DMS79 (cell line): ENCODE measurements around the gene TMCO1.
"Not testable (repeated sequence)": the region's sequence is repeated elsewhere in the genome, so short reads cannot be mapped to it uniquely, and the experiment has no call there.

Experiments
- DNase-seq: peaks from one replicate; lab custom pipeline; 2025; lab: John Stamatoyannopoulos, UW

Gene TMCO1

DNA sequence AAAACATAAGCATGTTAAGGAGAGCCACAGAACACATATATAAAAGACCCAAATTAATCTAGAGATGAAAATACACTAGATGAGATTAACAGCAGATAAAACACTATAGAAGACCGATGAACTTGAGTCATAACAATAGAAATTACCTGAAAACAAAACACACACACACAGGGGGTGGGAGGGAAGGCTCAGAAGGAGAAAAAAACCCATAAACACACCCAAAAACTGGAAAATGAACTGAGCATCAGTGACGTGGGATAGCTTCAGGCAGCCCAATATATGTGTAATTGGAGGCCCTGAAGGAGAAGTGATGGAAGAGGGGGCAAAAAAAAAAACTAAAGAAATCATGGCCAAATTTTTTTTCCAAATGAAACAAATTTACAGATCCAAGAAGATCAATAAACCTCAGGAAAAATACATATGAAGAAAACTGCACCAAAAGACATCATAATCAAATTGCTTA lies 81.7 kb downstream of the TMCO1 start:
- no peak for DNase-seq

DNA sequence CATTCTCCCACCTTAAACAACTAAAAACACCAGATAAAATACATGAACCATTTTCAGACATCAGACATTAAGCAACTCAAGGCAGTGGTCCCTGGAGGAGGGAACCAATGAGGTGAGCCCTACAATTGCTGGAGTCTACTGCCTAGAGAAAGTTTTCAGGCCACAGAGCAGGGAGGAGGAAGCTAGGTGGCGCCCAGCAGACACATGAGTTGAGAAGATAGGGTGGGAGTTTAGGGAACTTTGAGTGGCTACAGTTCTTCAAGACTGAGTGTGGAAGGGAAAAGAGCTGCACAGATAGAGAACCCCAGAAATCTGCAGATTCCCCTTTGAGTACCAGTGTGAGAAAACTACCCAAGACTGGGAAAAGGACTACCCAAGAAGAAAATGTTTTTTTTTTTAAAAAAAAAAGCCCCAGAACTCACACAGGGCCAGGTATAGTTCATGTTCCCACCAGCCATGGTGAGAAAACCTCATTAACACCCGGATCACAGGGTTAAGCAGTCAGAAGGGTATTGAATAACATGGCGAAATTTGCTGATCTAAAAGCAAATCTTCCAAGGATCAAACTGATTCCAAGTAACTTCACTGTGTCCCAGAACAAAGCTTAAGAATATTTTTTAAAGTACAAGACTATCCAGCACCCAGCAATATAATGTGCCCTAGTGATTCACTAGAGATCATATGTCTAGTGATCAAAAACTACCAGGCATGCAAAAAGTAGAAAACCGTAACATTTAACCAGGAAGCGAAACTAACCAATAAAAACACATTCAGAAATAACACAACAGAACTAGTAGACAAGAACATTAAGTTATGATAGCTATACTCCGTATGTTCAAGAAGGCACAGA lies 82.3 kb downstream of the TMCO1 start:
- DNase-seq = no peak

DNA sequence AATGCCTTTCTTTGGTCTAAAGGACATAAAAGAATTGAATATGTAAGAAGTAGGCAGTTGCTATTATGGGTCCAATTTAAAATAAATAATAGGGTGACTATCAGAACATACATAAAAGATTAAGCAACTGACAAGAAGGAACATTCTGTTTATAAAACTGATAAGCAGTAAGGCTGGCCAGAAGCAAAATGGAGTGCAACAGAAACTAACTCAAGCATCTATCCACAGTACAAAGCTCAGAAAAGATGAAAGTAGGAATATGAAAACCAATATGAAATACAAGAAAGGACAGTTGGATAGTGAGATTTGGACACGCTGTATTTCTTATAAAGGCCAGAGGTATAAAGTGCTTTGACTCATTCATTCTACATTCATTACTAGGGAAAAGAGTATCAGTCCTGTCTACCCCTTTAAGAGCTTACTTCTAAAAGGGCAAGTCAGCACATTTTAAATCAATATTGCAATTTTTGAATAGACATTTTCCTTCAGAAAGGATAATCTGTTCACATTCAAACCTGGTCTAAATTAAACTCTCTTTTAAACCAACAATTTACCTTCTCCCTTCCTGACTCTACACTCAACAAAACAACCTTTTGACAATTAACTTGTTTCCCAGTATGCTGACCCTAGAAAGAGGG lies 84.7 kb downstream of the TMCO1 start:
- no peak for DNase-seq

DNA sequence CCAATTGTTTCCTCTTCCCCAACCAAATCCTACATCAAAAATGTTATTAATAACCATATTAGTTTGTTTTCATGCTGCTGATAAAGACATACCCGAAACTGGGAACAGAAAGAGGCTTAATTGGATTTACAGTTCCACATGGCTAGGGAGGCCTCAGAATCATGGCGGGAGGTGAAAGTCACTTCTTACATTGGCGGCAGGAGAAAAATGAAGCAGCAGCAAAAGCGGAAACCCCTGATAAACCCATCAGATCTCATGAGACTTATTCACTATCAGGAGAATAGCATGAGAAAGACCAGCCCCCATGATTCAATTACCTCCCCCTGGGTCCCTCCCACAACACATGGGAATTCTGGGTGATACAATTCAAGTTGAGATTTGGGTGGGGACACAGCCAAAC lies 87.9 kb downstream of the TMCO1 start:
- not testable (repeated sequence) for DNase-seq

DNA sequence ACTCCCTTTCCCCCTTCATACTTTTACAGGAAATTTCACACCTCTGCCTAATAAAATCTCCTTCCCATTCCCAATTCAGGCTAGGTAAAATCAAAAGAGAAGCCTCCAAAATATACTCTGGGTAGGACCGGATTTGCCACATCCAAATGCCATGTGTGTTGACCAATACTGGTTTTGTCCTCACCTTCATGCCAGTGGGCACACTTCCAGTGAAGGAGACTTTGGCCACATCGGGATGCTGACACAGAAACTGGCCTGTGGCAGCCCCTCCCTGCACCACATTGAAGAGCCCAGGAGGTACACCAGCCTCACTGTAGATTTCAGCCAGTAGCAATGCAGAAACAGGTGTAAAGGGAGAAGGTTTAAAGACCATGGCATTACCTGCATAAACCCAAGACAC lies 88.4 kb downstream of the TMCO1 start:
- no peak for DNase-seq

DNA sequence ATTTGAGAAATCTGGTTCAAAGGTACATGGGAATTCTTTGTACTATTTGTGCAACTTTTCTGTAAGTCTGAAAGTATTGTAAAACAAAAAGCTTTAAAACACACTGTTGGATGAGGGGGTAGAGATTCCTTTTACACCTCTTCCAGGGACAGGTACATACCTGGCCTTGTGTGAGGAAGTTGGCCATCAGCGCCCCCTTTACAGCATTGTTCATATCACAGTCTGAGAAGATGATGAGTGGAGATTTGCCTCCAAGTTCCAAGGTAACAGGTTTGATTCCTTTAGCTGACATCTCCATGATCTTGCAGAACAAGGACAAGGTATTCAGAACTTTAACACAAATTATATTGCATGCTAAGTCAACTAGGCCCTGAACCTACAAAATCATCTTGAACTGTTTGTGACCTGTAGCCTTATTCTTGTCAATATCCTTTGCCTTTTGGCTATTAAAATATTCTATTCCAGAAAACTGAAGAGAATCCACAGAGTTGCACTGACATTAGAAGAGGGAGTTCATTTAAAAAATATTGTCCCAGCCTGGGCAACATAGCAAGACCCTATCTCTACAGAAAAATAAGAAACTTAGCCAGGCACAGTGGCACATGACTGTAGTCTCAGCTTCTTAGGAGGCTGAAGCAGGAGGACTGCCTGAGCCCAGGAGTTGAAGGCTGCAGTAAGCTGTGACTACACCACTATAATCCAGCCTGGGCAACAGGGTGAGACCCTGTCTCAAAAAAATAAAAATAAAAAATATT lies 89.2 kb downstream of the TMCO1 start:
- no peak for DNase-seq

- no peak for DNase-seq
Measured at GRCh38 chr1:165678509-165678908, 90.2 kb downstream of the TMCO1 start.
